Measurements from ENCODE around the gene EPB41L2.
"Not testable (repeated sequence)": the region's sequence is repeated elsewhere in the genome, so short reads cannot be mapped to it uniquely, and the experiment has no call there.

EPB41L2 gene

GRCh38 chr6:130947464-130947863 is 115.6 kb downstream of the EPB41L2 start:
- in situ Hi-C loops (cut with MboI; ENCODE audit: low sequenced_read_pairs, unreplicated experiment): no loop called here
- DNase-seq (ENCODE audit: low spot score): no peak
- no peak for TF ChIP-seq CTCF (IDR thresholded peaks at IDR 0.05; ENCODE audit: borderline replicate concordance, control extremely low read depth, extremely low read depth, insufficient read depth, missing control alignments)

GRCh38 chr6:130946076-130946475 is 117.0 kb downstream of the EPB41L2 start:
- in situ Hi-C loops (cut with MboI; ENCODE audit: low sequenced_read_pairs, unreplicated experiment): no loop called here
- no peak for DNase-seq (ENCODE audit: low spot score)
- TF ChIP-seq CTCF (IDR thresholded peaks at IDR 0.05; ENCODE audit: borderline replicate concordance, control extremely low read depth, extremely low read depth, insufficient read depth, missing control alignments): no peak

- DNase-seq (ENCODE audit: low spot score): no peak
- no peak for TF ChIP-seq CTCF (IDR thresholded peaks at IDR 0.05; ENCODE audit: borderline replicate concordance, control extremely low read depth, extremely low read depth, insufficient read depth, missing control alignments)
- in situ Hi-C loops (cut with MboI; ENCODE audit: low sequenced_read_pairs, unreplicated experiment): no loop called here
Observed at GRCh38 chr6:130945401-130945919, 117.6 kb downstream of the EPB41L2 start.

GRCh38 chr6:130944486-130944885 is 118.6 kb downstream of the EPB41L2 start:
- DNase-seq (ENCODE audit: low spot score): no peak
- TF ChIP-seq CTCF (IDR thresholded peaks at IDR 0.05; ENCODE audit: borderline replicate concordance, control extremely low read depth, extremely low read depth, insufficient read depth, missing control alignments): no peak
- in situ Hi-C loops (cut with MboI; ENCODE audit: low sequenced_read_pairs, unreplicated experiment): no loop called here

- TF ChIP-seq CTCF (IDR thresholded peaks at IDR 0.05; ENCODE audit: borderline replicate concordance, control extremely low read depth, extremely low read depth, insufficient read depth, missing control alignments): no peak
- DNase-seq (ENCODE audit: low spot score): no peak
- in situ Hi-C loops (cut with MboI; ENCODE audit: low sequenced_read_pairs, unreplicated experiment): no loop called here
Observed at GRCh38 chr6:130943738-130944137, 119.3 kb downstream of the EPB41L2 start.

- in situ Hi-C loops (cut with MboI; ENCODE audit: low sequenced_read_pairs, unreplicated experiment); DNase-seq (ENCODE audit: low spot score): not testable (repeated sequence)
Observed at GRCh38 chr6:130942752-130943151, 120.3 kb downstream of the EPB41L2 start.

- in situ Hi-C loops (cut with MboI; ENCODE audit: low sequenced_read_pairs, unreplicated experiment): no loop called here
- DNase-seq (ENCODE audit: low spot score): no peak
- TF ChIP-seq CTCF (IDR thresholded peaks at IDR 0.05; ENCODE audit: borderline replicate concordance, control extremely low read depth, extremely low read depth, insufficient read depth, missing control alignments): no peak
Observed at GRCh38 chr6:130937942-130938604, 125.0 kb downstream of the EPB41L2 start.

Data from GM13976 (cell line).